ENCODE data around the gene SPOCK2. TPM values are rescaled to one million over a fixed set of nuclear protein-coding genes. Genes with fewer than 3 reads are reported as not detected.

The SPOCK2 gene
- polyA plus RNA-seq, 3 donors from 2014 or later, result 58.8 to 86.0 (median 69.0) TPM

DNA sequence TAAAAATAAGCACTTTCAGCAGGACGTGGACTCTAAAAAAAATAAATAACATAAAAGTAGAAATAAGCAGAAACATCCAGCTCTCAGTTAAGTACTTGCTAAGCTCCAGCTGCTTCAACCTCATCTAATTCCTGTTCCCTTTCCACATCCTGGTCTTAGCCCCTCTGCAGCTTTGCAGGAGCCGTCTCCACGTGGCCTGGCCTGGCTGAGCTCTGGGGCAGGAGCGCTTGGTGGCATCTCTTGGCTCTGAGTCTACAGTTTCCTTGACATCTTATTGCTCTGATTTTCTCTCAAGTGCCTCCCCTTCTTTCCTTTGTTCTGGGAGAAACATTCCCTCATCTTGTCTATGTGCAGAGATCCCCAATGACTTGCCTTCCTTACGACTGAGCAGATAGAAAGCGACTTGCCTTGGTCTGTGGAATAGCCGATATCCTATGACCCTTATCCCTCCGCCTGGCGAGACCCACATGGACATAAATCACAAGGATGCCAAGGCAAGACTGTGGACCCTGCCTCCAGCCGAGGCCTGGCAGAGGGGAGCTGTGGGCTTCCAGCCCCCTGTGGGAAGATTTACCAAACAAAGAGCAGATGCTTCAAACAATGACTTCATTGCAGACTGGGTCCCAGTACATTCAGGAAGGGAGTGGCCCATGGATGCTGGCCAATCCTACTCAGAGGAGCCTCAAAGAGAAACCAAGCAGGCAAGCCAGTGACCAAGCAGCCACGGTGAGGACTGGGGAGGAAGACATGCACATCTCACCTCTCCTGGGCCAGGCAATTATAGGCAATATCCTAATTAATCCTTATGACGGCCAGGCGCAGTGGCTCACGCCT, 61.9 kb downstream of the SPOCK2 start:
- H3K27me3 Mint-ChIP-seq (ENCODE audit: low read depth in 3 of 3), result peaks cover 0 to 5% (median 4%) of the 10 kb centered on the region in 3 donors
- no peaks in the 10 kb centered on the region for H3K36me3 Mint-ChIP-seq
- no peak for DNase-seq
- no peaks in the 10 kb centered on the region for H3K9me3 Mint-ChIP-seq
- no peaks in the 10 kb centered on the region for H3K4me1 Mint-ChIP-seq
- H3K4me3 Mint-ChIP-seq, result no peak overlapping the region
- H3K27ac Mint-ChIP-seq, result no peak overlapping the region

DNA sequence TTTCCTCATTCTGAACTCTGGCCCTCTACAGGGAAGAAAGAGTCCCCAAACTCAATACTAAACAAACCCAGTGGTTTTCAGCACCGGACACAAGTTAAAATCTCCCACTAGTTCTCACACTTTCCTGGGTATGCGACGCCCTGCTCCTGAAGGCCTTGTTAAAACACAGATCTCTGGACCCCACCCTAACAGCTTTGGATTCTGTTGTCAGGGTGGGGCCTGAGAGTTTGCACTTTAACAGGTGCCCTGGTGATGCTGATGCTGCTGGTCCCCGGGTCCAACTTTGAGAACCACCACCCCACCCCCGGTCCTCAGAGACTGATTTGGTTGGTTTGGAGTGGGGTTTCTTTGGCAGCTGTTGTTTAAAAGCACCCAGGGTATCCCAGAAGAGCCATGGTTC, 62.5 kb downstream of the SPOCK2 start:
- H3K36me3 Mint-ChIP-seq, result no peaks in the 10 kb centered on the region

DNA sequence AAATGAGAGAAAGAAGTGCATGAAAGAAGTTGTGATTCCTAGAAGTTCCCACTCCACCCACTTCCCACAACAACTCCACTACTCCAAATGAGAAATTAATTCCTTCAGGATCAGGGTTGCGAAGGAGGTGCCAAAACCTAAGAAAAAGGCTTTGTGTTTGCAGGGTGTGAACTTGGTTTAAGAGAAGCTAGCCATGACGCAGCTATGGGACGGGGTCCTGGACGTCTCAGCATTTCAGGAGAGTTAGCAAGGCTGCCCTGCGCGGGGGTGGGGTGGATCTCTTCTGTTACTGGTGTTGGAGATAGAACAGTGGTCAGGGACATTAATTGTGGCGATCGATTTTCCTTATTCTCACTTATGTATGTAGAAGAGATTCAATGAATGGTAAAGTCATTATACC, 63.0 kb downstream of the SPOCK2 start:
- Mint-ChIP-seq H3K9me3 (no peaks in the 10 kb centered on the region), H3K36me3 (no peaks in the 10 kb centered on the region), H3K27me3 (ENCODE audit: low read depth in 3 of 3) (peaks cover 0 to 4% (median 4%) of the 10 kb centered on the region in 3 donors), H3K27ac (no peak overlapping the region), H3K4me1 (peaks cover 0 to 4% of the 10 kb centered on the region in 2 donors), H3K4me3 (no peak overlapping the region)
- no peak for DNase-seq

More for the DNA sequence above, 62.5 kb downstream of the SPOCK2 start:
- no peak overlapping the region for H3K27ac Mint-ChIP-seq
- H3K4me1 Mint-ChIP-seq, result peaks cover 0 to 4% of the 10 kb centered on the region in 2 donors
- peaks cover 0 to 5% (median 4%) of the 10 kb centered on the region in 3 donors for H3K27me3 Mint-ChIP-seq (ENCODE audit: low read depth in 3 of 3)
- H3K9me3 Mint-ChIP-seq, result no peaks in the 10 kb centered on the region
- no peak overlapping the region for H3K4me3 Mint-ChIP-seq
- DNase-seq, result no peak

DNA sequence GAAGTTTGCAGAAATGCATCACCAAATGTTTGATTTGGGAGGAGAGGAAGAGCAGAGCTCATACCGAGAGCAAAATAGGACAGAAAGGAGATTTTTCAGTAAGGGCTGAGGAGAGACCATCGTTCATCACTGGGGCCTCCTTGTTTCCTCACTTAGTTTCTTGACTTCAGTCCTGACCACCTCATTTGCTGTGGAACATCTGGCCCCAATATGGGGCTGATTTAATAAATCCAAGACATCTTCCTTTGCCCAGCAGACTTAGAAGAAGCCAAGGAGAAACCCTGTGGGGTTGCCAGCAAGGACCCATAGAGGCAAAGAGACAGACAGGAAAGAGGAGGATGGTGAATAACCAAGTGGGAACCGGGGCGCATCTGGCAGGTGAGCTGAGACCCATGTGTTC, 63.8 kb downstream of the SPOCK2 start:
- H3K9me3 Mint-ChIP-seq, result no peaks in the 10 kb centered on the region
- DNase-seq, result no peak
- no peaks in the 10 kb centered on the region for H3K36me3 Mint-ChIP-seq
- peaks cover 0 to 4% (median 2%) of the 10 kb centered on the region in 3 donors for H3K27me3 Mint-ChIP-seq (ENCODE audit: low read depth in 3 of 3)
- no peak overlapping the region for H3K4me3 Mint-ChIP-seq
- peaks cover 0 to 4% of the 10 kb centered on the region in 2 donors for H3K4me1 Mint-ChIP-seq
- no peak overlapping the region for H3K27ac Mint-ChIP-seq

DNA sequence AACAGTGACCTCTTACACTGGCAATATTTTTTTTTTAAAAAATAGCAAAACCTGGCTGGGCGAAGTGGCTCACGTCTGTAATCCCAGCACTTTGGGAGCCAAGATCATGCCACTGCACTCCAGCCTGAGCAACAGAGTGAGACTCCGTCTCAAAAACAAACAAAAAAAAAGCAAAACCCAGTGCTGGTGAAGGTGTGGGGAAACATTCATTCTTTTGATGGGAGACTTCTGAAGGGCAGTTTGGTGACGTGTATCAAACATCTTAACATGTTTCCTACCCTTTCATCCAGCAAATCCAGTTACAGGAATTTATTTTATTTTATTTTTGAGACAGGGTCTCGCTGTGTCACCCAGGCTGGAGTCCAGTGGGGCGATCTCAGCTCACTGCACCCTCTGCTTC, 66.1 kb downstream of the SPOCK2 start:
- DNase-seq, result no peak
- H3K4me3 Mint-ChIP-seq, result no peak overlapping the region
- H3K27me3 Mint-ChIP-seq (ENCODE audit: low read depth in 3 of 3), result peaks cover 0 to 4% (median under 1%) of the 10 kb centered on the region in 3 donors
- no peaks in the 10 kb centered on the region for H3K36me3 Mint-ChIP-seq
- no peak overlapping the region for H3K27ac Mint-ChIP-seq
- no peaks in the 10 kb centered on the region for H3K9me3 Mint-ChIP-seq
- H3K4me1 Mint-ChIP-seq, result peaks cover 0 to 4% of the 10 kb centered on the region in 2 donors

DNA sequence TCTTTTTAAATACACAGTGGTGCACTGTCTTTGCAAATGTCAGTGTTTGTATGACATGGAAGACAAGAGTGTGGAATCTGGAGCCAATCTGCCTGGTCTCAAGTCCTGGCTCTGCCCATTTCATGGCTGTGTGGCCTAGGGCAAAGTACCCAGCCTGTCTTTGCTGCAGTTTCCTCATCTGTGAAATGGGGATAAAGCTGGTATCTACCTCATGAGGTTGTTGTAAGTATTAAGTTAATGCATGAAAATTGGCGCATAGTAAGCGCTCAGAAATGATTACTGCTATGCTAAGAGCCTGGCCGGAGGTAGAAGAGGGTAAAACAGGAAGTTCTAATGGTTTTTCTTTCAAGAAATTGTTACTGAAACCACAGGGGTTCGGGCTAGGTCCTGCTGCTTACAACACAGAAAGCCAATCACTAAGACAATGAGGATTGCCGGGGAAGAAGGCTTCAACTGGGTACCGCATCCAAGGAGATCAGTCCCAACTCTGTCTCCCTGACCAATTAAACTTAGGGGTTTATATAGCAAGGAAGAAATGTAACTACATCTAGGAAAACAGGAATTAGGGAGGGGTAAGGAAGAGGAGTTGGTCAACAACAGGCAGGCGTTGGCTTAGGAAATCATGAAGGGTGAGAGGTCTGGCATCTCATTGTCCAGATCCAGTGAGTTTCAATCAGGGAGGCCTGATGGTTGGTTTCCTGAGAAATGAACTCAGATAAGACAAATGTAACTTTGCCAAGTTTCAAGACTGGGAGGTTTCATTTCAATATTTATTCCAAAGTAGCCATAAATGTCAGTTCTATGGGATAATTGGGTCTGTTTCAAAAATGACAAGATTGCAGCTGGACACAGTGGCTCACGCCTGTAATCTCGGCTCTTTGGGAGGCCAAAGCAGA, 67.2 kb downstream of the SPOCK2 start:
- Mint-ChIP-seq H3K36me3 (no peaks in the 10 kb centered on the region), H3K9me3 (no peaks in the 10 kb centered on the region), H3K27ac (no peak overlapping the region), H3K27me3 (ENCODE audit: low read depth in 3 of 3) (peaks cover 0 to 4% (median 0%) of the 10 kb centered on the region in 3 donors), H3K4me1 (peaks cover 0 to 4% of the 10 kb centered on the region in 2 donors), H3K4me3 (no peak overlapping the region)
- no peak for DNase-seq

DNA sequence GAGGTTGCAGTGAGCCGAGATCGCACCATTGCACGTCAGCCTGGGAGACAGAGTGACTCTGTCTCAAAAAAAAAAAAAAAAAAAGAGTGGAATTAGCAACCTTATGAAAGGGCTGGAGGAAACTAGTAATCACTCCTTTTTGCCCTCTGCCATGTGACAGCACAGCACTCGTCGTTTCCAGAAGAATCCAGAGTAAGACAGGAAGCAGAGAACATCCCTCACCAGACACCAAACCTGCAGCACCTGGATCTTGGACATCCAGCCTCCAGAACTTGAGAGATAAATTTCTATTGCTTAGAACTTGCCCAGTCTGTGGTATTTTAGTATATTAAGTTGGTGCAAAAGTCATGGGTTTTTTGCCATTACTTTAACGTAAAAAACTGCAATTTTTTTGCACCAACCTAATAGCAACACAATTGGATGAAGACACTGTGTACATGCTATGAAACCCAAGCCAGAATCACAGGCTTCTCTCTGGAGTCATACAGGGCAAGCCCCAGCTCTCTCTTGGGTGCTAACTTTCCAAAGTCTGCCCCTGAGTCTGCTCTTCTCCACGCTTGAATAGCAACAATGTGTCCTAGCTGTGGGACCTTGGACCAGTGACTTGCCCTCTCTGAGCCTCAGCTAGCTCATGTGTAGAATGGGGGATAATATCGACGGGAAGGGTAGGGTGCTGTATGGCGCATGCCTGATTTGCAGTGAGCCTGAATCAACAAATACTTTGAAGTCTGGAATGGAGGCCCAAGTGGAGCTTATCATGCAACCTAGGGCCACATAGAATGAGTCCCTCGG, 69.1 kb downstream of the SPOCK2 start:
- peaks cover 0 to 2% (median 0%) of the 10 kb centered on the region in 3 donors for H3K27me3 Mint-ChIP-seq (ENCODE audit: low read depth in 3 of 3)
- no peak overlapping the region for H3K27ac Mint-ChIP-seq
- no peak overlapping the region for H3K4me3 Mint-ChIP-seq
- no peaks in the 10 kb centered on the region for H3K9me3 Mint-ChIP-seq
- H3K36me3 Mint-ChIP-seq, result no peaks in the 10 kb centered on the region
- DNase-seq, result no peak
- peaks cover 0 to 4% of the 10 kb centered on the region in 2 donors for H3K4me1 Mint-ChIP-seq

DNA sequence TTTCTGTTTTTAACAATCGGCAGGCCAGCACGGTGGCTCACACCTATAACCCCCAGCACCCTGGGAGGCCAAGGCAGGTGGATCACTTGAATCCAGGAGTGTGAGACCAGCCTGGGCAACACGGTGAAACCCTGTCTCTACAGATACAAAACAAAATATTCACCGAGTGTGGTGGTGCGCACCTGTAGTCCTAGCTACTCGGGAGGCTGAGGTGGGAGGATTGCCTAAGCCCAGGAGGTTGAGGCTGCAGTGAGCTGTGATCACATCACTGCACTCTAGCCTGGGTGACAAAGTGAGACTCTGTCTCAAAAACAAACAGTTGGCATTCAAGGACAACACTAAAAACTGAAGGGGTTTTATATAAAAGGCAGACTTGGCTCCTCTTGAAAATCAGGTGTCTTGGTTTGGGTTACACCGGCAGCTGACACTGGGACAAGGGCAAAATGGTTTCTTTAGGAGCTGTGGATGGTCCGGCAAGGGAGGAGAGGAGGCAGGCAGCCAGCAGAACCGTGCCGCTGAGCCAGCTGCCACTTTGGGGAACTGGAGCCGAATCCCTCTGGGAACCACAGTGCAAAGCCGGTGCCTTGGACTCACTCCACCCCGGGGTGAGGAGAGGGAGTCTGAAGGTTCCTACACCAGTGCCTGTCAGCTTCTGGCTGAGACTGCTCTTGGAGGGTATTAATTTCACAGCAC, 71.6 kb downstream of the SPOCK2 start:
- H3K27ac Mint-ChIP-seq, result no peak overlapping the region
- H3K4me1 Mint-ChIP-seq, result peaks cover 0 to 4% of the 10 kb centered on the region in 2 donors
- no peaks in the 10 kb centered on the region for H3K36me3 Mint-ChIP-seq
- no peaks in the 10 kb centered on the region for H3K9me3 Mint-ChIP-seq
- peaks cover 0 to 2% (median 0%) of the 10 kb centered on the region in 3 donors for H3K27me3 Mint-ChIP-seq (ENCODE audit: low read depth in 3 of 3)
- no peak overlapping the region for H3K4me3 Mint-ChIP-seq
- DNase-seq, result no peak

DNA sequence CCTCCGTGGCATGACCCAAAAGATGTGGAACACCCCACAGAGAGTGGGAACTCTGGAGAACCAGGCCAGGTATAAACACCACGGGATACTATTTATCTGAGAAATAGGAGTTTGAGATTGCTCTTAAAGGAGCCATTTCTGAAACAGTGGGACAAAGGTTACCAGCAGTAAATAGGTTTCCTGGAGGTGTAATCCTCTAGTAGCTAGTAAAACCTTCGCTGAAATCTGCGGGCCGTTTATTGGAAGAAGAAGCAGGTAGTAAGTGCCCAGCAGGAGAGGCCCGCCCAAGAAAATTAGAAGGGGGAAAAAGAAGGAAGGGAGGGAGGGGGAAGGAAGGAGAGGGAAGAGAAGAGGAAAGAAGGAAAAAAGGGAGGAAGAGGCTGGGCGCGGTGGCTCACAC, 72.5 kb downstream of the SPOCK2 start:
- no peak overlapping the region for H3K27ac Mint-ChIP-seq
- no peak overlapping the region for H3K4me3 Mint-ChIP-seq
- H3K36me3 Mint-ChIP-seq, result no peaks in the 10 kb centered on the region

DNA sequence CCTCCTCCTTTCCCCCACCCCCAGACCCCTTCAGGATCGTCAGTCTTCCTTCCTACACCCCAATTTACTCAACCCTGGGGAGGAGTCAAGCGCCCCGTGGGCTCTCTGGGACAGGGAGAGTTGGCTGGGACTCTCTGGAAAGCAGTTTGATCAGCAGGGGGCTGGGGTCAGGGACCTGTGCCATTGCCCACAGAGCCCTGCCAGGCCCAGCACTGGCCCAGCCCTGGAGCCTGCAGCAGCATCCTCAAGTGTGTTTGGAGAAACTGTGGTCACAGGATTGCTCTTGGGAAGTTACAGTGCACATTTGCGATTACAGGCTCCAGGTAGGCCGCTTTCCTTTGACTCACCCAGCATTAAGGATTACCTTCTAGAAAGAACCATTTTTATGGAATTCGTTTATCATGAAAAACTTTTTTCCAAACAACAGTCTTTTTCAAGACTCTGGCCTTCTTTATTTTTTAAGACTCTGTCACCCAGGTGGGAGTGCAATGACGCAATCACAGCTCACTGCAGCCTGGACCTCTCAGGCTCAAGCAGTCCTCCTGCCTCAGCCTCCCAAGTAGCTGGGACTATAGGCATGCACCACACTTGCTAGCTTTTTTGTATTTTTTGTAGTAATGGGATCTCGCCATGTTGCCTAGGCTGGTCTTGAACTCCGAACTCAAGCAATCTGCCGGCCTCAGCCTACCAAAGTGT, 73.4 kb downstream of the SPOCK2 start:
- Mint-ChIP-seq H3K9me3 (no peaks in the 10 kb centered on the region), H3K4me1 (no peaks in the 10 kb centered on the region), H3K27ac (no peak overlapping the region), H3K27me3 (ENCODE audit: low read depth in 3 of 3) (peaks cover 0 to 2% (median 0%) of the 10 kb centered on the region in 3 donors), H3K36me3 (no peaks in the 10 kb centered on the region), H3K4me3 (no peak overlapping the region)
- DNase-seq, result no peak

More for the DNA sequence above, 72.5 kb downstream of the SPOCK2 start:
- H3K27me3 Mint-ChIP-seq (ENCODE audit: low read depth in 3 of 3), result peaks cover 0 to 2% (median 0%) of the 10 kb centered on the region in 3 donors
- no peak for DNase-seq
- H3K4me1 Mint-ChIP-seq, result no peaks in the 10 kb centered on the region
- H3K9me3 Mint-ChIP-seq, result no peaks in the 10 kb centered on the region

DNA sequence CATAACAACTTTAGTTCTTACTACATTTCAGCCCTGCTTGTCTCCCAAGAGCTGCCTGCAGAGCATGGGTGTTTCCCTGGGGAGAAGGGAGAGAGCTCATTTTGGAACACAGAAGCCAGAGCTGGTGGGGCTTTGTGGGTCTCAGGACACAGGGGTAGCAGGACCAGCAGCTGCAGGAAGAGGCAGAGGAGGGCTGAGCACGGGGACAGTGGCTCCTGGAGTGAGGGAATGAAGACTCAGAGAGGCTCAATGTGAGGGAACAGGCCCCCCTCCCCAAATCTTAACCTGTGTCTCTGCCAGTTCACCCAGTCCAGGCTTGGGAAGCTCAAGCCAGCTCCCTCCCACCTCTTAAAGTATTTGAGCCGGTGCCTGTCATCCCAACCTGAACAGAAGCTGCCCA, 74.2 kb downstream of the SPOCK2 start:
- peaks cover 0 to 2% (median 0%) of the 10 kb centered on the region in 3 donors for H3K27me3 Mint-ChIP-seq (ENCODE audit: low read depth in 3 of 3)
- H3K4me1 Mint-ChIP-seq, result no peaks in the 10 kb centered on the region
- no peak overlapping the region for H3K27ac Mint-ChIP-seq
- no peaks in the 10 kb centered on the region for H3K9me3 Mint-ChIP-seq
- DNase-seq, result no peak
- no peak overlapping the region for H3K4me3 Mint-ChIP-seq
- no peaks in the 10 kb centered on the region for H3K36me3 Mint-ChIP-seq

DNA sequence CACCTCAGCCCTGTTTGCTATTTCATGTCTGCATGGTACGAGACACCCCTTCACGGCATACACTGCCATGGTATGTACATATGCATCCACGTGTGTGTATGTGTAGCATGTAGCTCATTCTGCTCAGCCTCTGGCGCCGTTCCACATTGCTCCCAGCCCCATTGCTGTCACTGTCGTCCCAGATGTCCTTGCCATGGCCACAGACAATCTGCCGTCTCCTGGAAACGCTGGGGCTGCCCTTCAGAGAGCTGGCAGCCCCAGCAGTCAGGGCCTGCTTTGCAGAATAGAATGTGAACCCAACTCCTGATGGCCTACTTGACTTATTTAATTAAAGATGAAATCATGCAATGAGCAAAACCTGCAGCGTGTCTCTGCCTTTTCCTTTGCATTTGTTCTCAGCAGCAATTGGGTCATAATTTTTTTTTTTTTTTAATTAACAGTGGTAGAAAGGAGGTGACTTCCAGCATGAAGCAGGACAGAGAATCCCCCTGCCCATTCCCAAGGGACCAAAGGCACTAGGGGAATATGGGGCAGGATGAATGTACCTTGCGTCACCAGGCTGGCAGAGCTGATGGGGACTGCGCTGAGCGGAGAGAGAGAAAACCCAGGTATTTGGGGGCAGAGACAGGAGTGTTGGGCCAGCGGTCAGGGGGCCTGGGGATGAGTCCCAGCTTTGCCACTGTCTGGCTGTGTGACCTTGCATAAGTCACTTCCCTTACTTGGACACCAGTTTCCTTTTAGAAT, 75.0 kb downstream of the SPOCK2 start:
- no peaks in the 10 kb centered on the region for H3K36me3 Mint-ChIP-seq
- no peak overlapping the region for H3K4me3 Mint-ChIP-seq
- no peaks in the 10 kb centered on the region for H3K4me1 Mint-ChIP-seq
- no peak overlapping the region for H3K27ac Mint-ChIP-seq
- H3K27me3 Mint-ChIP-seq (ENCODE audit: low read depth in 3 of 3), result peaks cover 0 to 2% (median 0%) of the 10 kb centered on the region in 3 donors
- no peak for DNase-seq
- H3K9me3 Mint-ChIP-seq, result no peaks in the 10 kb centered on the region

Data from immature natural killer cell (primary cell).